Measurements from ENCODE around the gene SYNPO2. TPM values are rescaled to one million over a fixed set of nuclear protein-coding genes. Genes with fewer than 3 reads are reported as not detected.

The SYNPO2 gene
- total RNA-seq, 1 experiment from 2014 or later, result 0.93 TPM

DNA sequence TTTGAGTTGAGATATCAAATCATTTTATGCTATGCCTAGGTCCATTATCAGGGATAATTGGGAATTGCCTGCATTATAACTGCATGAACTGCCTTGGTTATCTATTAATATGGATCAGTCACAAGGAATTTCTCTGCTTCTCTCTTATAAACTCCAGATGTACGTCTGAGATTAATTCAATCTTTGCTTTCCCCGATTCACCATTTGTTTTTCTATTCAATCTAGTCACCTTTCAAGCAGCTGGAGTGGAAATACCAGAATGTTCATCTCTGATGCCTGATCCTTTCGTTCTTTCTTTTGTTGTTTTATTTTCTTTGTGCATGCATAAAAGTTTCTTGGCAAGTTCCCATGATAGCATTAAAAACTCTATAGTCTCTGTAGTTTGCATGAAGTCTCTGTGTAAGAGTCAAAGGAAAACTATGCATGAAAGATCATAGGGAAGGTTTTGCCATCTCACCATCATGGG lies 22.6 kb downstream of the SYNPO2 start:
- no peak for ATAC-seq
- no peaks in the 10 kb centered on the region for H3K9me3 ChIP-seq (ENCODE audit: control insufficient read depth in 1 of 2, insufficient read depth in 1 of 2, low read depth in 1 of 2, low read length in 2 of 2)
- RAD21 ChIA-PET (ENCODE audit: low non-redundant PET in 1 of 2, low total read pairs in 2 of 2, uncharacterized antibody in 2 of 2, unreplicated experiment in 2 of 2), result no interaction called here
- TF ChIP-seq SIN3A (IDR thresholded peaks at IDR 0.05; ENCODE audit: low read depth), result no peak
- no peak for TF ChIP-seq RAD21 (IDR thresholded peaks at IDR 0.05; ENCODE audit: low read depth)
- CTCF ChIA-PET, result no interaction called here
- BruUV-seq (replicated peaks), result no TSS peak
- POLR2A ChIA-PET, result no interaction called here
- no peak for DNase-seq (ENCODE audit: low read depth, low spot score)
- intact Hi-C loops (cut with micrococcal nuclease), result no loop called here
- H3K27ac ChIP-seq (ENCODE audit: low read depth, low read length), result no peak overlapping the region
- H3K27me3 ChIP-seq (ENCODE audit: insufficient read depth, low read length), result no peaks in the 10 kb centered on the region
- H3K9ac ChIP-seq (ENCODE audit: low read length), result no peak overlapping the region
- peaks cover 5% of the 10 kb centered on the region; the same call in 1 of the 2 replicates for H3K9me2 ChIP-seq (ENCODE audit: insufficient read depth)
- H3K4me3 ChIP-seq (replicated peaks in 1 of 2; ENCODE audit: low read depth in 1 of 2, low read length in 2 of 2), result no peak overlapping the region
- no peaks in the 10 kb centered on the region for H4K20me1 ChIP-seq (ENCODE audit: insufficient read depth)
- no peaks in the 10 kb centered on the region for H3K4me1 ChIP-seq (ENCODE audit: control insufficient read depth in 1 of 2, insufficient read depth in 2 of 2, low read length in 2 of 2)
- no peak overlapping the region for H3K4me2 ChIP-seq (ENCODE audit: low read length)
- no peaks in the 10 kb centered on the region for H3K36me3 ChIP-seq (ENCODE audit: control insufficient read depth in 1 of 2, insufficient read depth in 2 of 2, low read length in 2 of 2)
- H2AFZ ChIP-seq (ENCODE audit: low read depth, low read length, poor library complexity, severe bottlenecking), result no peak overlapping the region
- H3K79me2 ChIP-seq (ENCODE audit: insufficient read depth, low read length), result no peaks in the 10 kb centered on the region

DNA sequence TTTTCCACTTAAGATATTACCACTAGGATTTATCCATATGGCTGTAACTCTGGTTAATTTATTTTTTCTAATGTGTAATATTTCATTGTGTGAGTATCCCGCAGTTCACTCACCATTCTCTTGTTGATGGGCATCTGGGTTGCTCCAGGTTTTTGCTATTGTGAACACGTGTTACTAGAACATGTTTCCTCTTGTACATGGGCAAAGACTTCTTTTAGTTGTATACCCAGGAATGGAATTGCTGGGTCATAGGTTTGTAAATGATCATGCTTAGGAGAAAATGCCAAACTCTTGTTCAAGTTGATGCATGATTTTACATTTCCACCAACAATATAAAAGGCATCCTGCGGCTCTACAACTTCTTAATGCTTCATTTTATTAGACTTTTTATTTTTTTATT lies 26.8 kb downstream of the SYNPO2 start:
- no peaks in the 10 kb centered on the region for H3K79me2 ChIP-seq (ENCODE audit: insufficient read depth, low read length)
- H3K4me3 ChIP-seq (replicated peaks in 1 of 2; ENCODE audit: low read depth in 1 of 2, low read length in 2 of 2), result no peak overlapping the region
- intact Hi-C loops (cut with micrococcal nuclease), result no loop called here
- TF ChIP-seq, protein P1, sequence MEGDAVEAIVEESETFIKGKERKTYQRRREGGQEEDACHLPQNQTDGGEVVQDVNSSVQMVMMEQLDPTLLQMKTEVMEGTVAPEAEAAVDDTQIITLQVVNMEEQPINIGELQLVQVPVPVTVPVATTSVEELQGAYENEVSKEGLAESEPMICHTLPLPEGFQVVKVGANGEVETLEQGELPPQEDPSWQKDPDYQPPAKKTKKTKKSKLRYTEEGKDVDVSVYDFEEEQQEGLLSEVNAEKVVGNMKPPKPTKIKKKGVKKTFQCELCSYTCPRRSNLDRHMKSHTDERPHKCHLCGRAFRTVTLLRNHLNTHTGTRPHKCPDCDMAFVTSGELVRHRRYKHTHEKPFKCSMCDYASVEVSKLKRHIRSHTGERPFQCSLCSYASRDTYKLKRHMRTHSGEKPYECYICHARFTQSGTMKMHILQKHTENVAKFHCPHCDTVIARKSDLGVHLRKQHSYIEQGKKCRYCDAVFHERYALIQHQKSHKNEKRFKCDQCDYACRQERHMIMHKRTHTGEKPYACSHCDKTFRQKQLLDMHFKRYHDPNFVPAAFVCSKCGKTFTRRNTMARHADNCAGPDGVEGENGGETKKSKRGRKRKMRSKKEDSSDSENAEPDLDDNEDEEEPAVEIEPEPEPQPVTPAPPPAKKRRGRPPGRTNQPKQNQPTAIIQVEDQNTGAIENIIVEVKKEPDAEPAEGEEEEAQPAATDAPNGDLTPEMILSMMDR (IDR thresholded peaks at IDR 0.05 in 2 of 3, conservative IDR thresholded peaks at IDR 0.05 in 1 of 3; ENCODE audit: borderline replicate concordance in 1 of 3, insufficient read depth in 1 of 3, low read depth in 2 of 3, low read length in 2 of 3), result no peak
- no peak for TF ChIP-seq POLR2A (IDR thresholded peaks at IDR 0.05; ENCODE audit: borderline replicate concordance, extremely low read depth, insufficient read depth, insufficient read length)
- no peak for TF ChIP-seq SP1 (IDR thresholded peaks at IDR 0.05; ENCODE audit: low read depth)
- no peak for TF ChIP-seq YY1 (IDR thresholded peaks at IDR 0.05; ENCODE audit: extremely low read depth, insufficient replicate concordance, low read depth, low read length)
- no peak for TF ChIP-seq RAD21 (IDR thresholded peaks at IDR 0.05; ENCODE audit: low read depth)
- no peak for TF ChIP-seq CEBPB (IDR thresholded peaks at IDR 0.05; ENCODE audit: low read depth)
- no peak for TF ChIP-seq EGR1 (IDR thresholded peaks at IDR 0.05; ENCODE audit: low read depth)
- no peak for TF ChIP-seq ZFX (IDR thresholded peaks at IDR 0.05)
- no peak for TF ChIP-seq EZH2phosphoT487 (IDR thresholded peaks at IDR 0.05; ENCODE audit: borderline replicate concordance)
- TF ChIP-seq CBX3 (IDR thresholded peaks at IDR 0.05; ENCODE audit: low read depth), result no peak
- no peak for TF ChIP-seq ELF1 (IDR thresholded peaks at IDR 0.05; ENCODE audit: borderline replicate concordance, low read depth)
- H3K27ac ChIP-seq (ENCODE audit: low read depth, low read length), result no peak overlapping the region
- H3K36me3 ChIP-seq (ENCODE audit: control insufficient read depth in 1 of 2, insufficient read depth in 2 of 2, low read length in 2 of 2), result no peaks in the 10 kb centered on the region
- POLR2A ChIA-PET, result no interaction called here
- H3K4me2 ChIP-seq (ENCODE audit: low read length), result no peak overlapping the region
- H3K4me1 ChIP-seq (ENCODE audit: control insufficient read depth in 1 of 2, insufficient read depth in 2 of 2, low read length in 2 of 2), result peaks cover 0 to 4% of the 10 kb centered on the region in 2 experiments; a peak in 2 of 4 replicates
- CTCF ChIA-PET, result no interaction called here
- BruUV-seq (replicated peaks), result no TSS peak
- ATAC-seq (no peak), DNase-seq (ENCODE audit: low read depth, low spot score) (no peak)
- H3K27me3 ChIP-seq (ENCODE audit: insufficient read depth, low read length), result no peaks in the 10 kb centered on the region
- no peak overlapping the region for H2AFZ ChIP-seq (ENCODE audit: low read depth, low read length, poor library complexity, severe bottlenecking)
- RAD21 ChIA-PET (ENCODE audit: low non-redundant PET in 1 of 2, low total read pairs in 2 of 2, uncharacterized antibody in 2 of 2, unreplicated experiment in 2 of 2), result no interaction called here
- no peaks in the 10 kb centered on the region for H4K20me1 ChIP-seq (ENCODE audit: insufficient read depth)
- peaks cover 5% of the 10 kb centered on the region; the same call in 1 of the 2 replicates for H3K9me2 ChIP-seq (ENCODE audit: insufficient read depth)
- H3K9me3 ChIP-seq (ENCODE audit: control insufficient read depth in 1 of 2, insufficient read depth in 1 of 2, low read depth in 1 of 2, low read length in 2 of 2), result no peaks in the 10 kb centered on the region
- no peak overlapping the region for H3K9ac ChIP-seq (ENCODE audit: low read length)
